GM19025 (cell line): ENCODE results near the gene SH2B3.
"Not testable (repeated sequence)": the region's sequence is repeated elsewhere in the genome, so short reads cannot be mapped to it uniquely, and the experiment has no call there.

Experiments used
- ATAC-seq: cut with Tn5 transposase; IDR thresholded peaks from one replicate; pipeline ENCODE4 v1.9.1; 2021; ENCODE audit warnings: mild to moderate bottlenecking, low read depth, moderate library complexity; ENCODE audit not compliant: unreplicated experiment

The SH2B3 gene

GRCh38 chr12:111454311-111454710, 48.6 kb downstream of the SH2B3 start:
- no peak for ATAC-seq

GRCh38 chr12:111454716-111455447, 49.2 kb downstream of the SH2B3 start:
- no peak for ATAC-seq

GRCh38 chr12:111455448-111456320, 50.0 kb downstream of the SH2B3 start:
- no peak for ATAC-seq

- no peak for ATAC-seq
These were observed 51.3 kb downstream of the SH2B3 start for GRCh38 chr12:111457071-111457470.

DNA sequence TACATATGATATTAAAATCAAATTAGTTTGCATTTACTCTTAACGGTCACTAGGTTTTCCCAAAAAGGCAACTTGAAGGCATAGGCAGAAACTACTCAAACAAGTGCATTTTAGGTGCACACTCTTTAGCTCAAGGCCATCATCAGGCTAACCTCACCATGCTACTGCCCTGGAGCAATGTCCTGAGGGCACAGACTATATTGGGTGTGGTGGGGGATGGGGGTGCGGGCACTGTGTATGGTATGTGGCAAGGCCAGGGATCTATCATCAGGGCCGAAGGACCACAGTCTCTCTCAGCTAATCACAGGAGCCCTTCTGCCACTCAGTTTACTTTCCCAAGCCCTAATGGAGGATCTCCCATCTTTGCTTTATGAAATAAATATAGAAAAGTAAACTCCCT, 51.9 kb downstream of the SH2B3 start:
- ATAC-seq: no peak

DNA sequence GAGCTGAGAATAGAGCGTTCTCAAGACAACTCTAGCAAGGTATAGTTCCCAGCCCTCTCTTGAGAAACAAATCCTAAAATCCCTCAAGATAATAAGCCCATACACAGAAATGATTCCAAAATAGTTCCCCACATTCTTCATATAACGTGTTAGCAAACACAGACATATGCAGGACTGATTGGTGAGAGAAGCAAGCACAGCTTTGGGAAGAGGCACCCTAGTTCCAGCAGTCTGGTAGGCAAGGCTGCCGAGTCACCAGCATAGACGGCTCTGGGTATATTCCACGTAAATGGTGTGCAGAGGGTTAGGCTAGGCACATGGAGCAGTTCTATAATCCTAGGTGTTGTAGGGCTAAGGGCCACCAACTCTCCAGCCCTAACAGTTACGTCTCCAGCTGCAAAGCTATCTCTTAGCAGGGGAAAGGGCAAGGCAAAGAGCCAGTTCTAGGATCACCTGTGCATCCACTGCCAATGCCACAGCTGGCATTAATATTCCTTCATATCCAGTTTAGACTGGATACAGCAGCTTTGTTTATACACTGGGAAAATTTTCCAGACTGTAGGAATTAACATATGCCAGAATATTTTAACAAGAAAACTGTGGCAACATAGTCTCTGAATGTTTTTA, 52.9 kb downstream of the SH2B3 start:
- ATAC-seq: no peak

DNA sequence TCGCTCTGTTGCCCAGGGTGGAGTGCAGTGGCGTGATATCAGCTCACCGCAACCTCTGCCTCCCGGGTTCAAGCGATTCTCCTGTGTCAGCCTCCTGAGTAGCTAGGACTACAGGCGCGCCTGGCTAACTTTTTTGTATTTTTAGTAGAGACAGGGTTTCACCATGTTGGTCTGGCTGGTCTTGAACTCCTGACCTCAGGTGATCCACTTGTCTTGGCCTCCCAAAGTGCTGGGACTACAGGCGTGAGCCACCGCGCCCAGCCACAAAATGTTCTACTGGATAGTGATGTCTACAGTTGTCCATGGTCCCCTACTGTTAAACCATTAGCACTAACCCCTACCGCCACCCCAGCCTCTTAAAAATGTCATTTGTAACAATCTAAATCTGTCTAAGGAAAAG, 54.4 kb downstream of the SH2B3 start:
- not testable (repeated sequence) for ATAC-seq

GRCh38 chr12:111462210-111462769, 56.6 kb downstream of the SH2B3 start:
- no peak for ATAC-seq

- no peak for ATAC-seq
These were observed 61.6 kb downstream of the SH2B3 start for GRCh38 chr12:111467092-111467856.

DNA sequence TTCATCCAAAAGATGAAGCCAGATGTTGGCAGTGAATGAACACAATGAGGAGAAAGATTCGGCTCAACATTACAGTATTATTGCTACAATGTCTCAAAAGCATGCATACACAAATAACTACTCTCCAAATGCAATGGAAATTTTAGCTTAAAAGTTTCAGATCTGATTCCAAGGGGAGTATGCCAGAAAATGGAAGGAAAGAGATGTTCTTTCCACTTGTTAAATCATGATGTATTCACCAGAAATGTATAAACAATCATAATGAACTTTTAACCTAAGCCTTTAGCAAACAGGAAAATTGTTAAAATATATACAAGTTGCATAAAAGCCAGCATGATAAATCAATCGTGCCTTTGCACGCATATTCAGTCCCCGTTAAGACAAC, 62.1 kb downstream of the SH2B3 start:
- no peak for ATAC-seq

- no peak for ATAC-seq
These were observed 63.7 kb downstream of the SH2B3 start for GRCh38 chr12:111469401-111469800.

DNA sequence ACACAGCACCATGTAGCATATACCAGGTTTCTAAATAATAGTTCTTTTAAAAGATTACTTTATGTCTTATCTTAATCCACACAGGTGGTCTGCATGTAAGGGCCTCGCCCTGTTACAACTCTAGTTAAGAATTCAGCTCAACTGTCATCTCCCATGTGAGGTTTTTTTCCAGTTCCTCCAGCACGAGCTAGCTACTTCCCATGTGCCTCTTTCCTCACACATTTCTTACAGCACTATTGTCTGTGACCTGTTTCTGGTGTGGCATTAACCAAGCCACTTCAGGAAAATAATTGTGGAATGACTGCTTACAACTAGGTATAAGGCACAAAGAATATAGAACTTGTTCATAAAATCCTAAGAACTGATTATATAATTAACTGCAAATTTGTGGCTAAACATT, 65.5 kb downstream of the SH2B3 start:
- no peak for ATAC-seq

GRCh38 chr12:111482462-111482861, 76.7 kb downstream of the SH2B3 start:
- no peak for ATAC-seq

DNA sequence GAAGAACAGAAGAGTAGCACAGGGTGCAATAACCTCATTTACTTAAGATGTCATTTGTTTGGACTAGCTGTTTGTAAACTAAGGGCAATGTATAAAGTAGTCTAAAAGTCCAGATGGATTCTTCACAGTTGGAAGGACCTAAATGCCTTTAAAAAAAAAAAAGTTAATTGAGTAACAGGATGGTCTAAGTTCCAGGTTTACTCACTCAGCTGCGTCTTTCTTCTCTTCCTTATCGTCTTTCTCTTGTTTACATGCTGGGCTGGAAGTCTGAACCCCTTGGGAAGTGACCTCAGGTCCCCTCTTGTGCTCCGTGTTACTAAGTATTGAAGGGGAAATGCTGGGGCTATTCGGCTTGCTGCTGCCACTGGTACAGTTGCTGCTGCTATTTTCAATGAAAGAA, 82.5 kb downstream of the SH2B3 start:
- no peak for ATAC-seq

DNA sequence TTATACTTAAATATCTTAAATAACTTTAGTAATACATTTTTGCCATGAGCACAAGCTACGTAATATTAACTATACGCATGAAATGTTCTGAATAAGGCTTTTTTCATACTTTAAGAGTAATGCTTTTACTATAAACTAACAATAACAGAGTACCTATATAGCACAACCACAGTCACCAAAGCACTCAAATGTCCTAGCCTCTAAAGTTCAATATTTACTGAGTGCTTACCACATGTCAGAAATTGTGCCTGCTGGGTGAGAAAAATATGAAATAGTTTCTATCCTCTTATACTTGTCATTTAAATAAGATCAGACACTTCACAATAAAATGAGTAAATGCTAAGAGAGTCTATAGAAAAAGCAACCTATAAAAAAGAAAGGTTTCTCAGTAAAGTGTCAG, 83.1 kb downstream of the SH2B3 start:
- no peak for ATAC-seq

- not testable (repeated sequence) for ATAC-seq
These were observed 87.3 kb downstream of the SH2B3 start for GRCh38 chr12:111492979-111493378.

DNA sequence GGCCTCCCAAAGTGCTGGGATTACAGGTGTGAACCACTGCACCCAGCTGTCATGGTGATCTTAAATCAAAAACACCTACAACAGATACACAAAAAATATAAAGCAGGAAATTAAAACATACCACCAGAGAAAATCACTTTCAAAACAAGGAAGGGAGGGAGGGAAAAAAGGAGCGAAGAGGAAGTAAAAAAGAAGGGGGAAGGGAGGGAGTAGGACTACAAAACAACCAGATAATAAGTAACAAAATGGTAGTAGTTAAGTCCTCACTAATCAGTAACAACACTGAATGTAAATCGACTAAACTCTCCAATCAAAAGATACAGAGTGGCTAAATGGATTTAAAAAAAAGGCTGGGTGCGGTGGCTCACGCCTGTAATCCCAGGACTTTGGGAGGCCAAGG, 89.0 kb downstream of the SH2B3 start:
- ATAC-seq: no peak
